ENCODE data around the gene MGAT5B. TPM values are rescaled to one million over a fixed set of nuclear protein-coding genes. Genes with fewer than 3 reads are reported as not detected.
"Not testable (repeated sequence)": the region's sequence is repeated elsewhere in the genome, so short reads cannot be mapped to it uniquely, and the experiment has no call there.

Gene MGAT5B
- polyA plus RNA-seq (ENCODE audit: insufficient read length in 4 of 4), result 1 to 10 TPM; 1.2 to 2.2 (median 1.3) TPM

- DNase-seq (ENCODE audit: low read depth in 4 of 4, low spot score in 3 of 4), result peak in 3 of 4 donors; percentile 61 to 72 (median 69)
Observed at GRCh38 chr17:76868176-76868668, at the start of gene MGAT5B. TSS of gene MGAT5B (plus strand) at chr17:76868404. CDS start at chr17:76869030, 626 bp downstream.

- DNase-seq (ENCODE audit: low read depth in 4 of 4, low spot score in 3 of 4), result no peak
Observed at GRCh38 chr17:76820039-76820438, 48.2 kb upstream of the MGAT5B start.

- no peak for DNase-seq (ENCODE audit: low read depth in 4 of 4, low spot score in 3 of 4)
Observed at GRCh38 chr17:76820561-76820960, 47.6 kb upstream of the MGAT5B start.

- no peak for DNase-seq (ENCODE audit: low read depth in 4 of 4, low spot score in 3 of 4)
Observed at GRCh38 chr17:76822184-76822778, 45.9 kb upstream of the MGAT5B start.

GRCh38 chr17:76824093-76824492 is 44.1 kb upstream of the MGAT5B start:
- peak in 2 of 4 donors; percentile 31 to 62 for DNase-seq (ENCODE audit: low read depth in 4 of 4, low spot score in 3 of 4)

- DNase-seq (ENCODE audit: low read depth in 4 of 4, low spot score in 3 of 4), result no peak
Observed at GRCh38 chr17:76826330-76827068, 41.7 kb upstream of the MGAT5B start.

- no peak for DNase-seq (ENCODE audit: low read depth in 4 of 4, low spot score in 3 of 4)
Observed at GRCh38 chr17:76827736-76828135, 40.5 kb upstream of the MGAT5B start.

GRCh38 chr17:76830987-76831715 is 37.1 kb upstream of the MGAT5B start:
- DNase-seq (ENCODE audit: low read depth in 4 of 4, low spot score in 3 of 4), result no peak

- no peak for DNase-seq (ENCODE audit: low read depth in 4 of 4, low spot score in 3 of 4)
Observed at GRCh38 chr17:76833034-76833644, 35.1 kb upstream of the MGAT5B start.

GRCh38 chr17:76833747-76834146 is 34.5 kb upstream of the MGAT5B start:
- DNase-seq (ENCODE audit: low read depth in 4 of 4, low spot score in 3 of 4), result no peak

GRCh38 chr17:76834870-76835269 is 33.3 kb upstream of the MGAT5B start:
- DNase-seq (ENCODE audit: low read depth in 4 of 4, low spot score in 3 of 4), result no peak

- no peak for DNase-seq (ENCODE audit: low read depth in 4 of 4, low spot score in 3 of 4)
Observed at GRCh38 chr17:76840443-76840767, 27.8 kb upstream of the MGAT5B start.

- DNase-seq (ENCODE audit: low read depth in 4 of 4, low spot score in 3 of 4), result no peak
Observed at GRCh38 chr17:76840884-76841775, 27.1 kb upstream of the MGAT5B start.

GRCh38 chr17:76841776-76842405 is 26.3 kb upstream of the MGAT5B start:
- no peak for DNase-seq (ENCODE audit: low read depth in 4 of 4, low spot score in 3 of 4)

GRCh38 chr17:76843068-76843467 is 25.1 kb upstream of the MGAT5B start:
- DNase-seq (ENCODE audit: low read depth in 4 of 4, low spot score in 3 of 4), result not testable (repeated sequence)

- no peak for DNase-seq (ENCODE audit: low read depth in 4 of 4, low spot score in 3 of 4)
Observed at GRCh38 chr17:76843703-76844484, 24.3 kb upstream of the MGAT5B start.

- no peak for DNase-seq (ENCODE audit: low read depth in 4 of 4, low spot score in 3 of 4)
Observed at GRCh38 chr17:76844485-76844829, 23.7 kb upstream of the MGAT5B start.

- no peak for DNase-seq (ENCODE audit: low read depth in 4 of 4, low spot score in 3 of 4)
Observed at GRCh38 chr17:76844846-76845245, 23.4 kb upstream of the MGAT5B start.

- no peak for DNase-seq (ENCODE audit: low read depth in 4 of 4, low spot score in 3 of 4)
Observed at GRCh38 chr17:76845541-76846017, 22.6 kb upstream of the MGAT5B start.

Measured in left renal pelvis (tissue), 4 donors.